ENCODE data around the gene RAPGEF4. TPM values are rescaled to one million over a fixed set of nuclear protein-coding genes. Genes with fewer than 3 reads are reported as not detected.

RAPGEF4 gene
- total RNA-seq, 6 donors from 2014 or later: 8.3 to 35.2 (median 17.4) TPM

- no peak for DNase-seq
- ATAC-seq (ENCODE audit: low FRiP score in 2 of 2): no peak
- Histone ChIP-seq H3K4me1 (peaks cover 0 to 8% (median 0%) of the 10 kb centered on the region in 4 donors), H3K27me3 (no peaks in the 10 kb centered on the region), H3K27ac (no peak overlapping the region), H3K4me3 (no peak overlapping the region), H3K9me3 (no peaks in the 10 kb centered on the region), H3K36me3 (no peaks in the 10 kb centered on the region)
- TF ChIP-seq EP300 (IDR thresholded peaks at IDR 0.05): no peak
- no peak for TF ChIP-seq POLR2AphosphoS5 (IDR thresholded peaks at IDR 0.05)
- TF ChIP-seq CTCF (IDR thresholded peaks at IDR 0.05): no peak
- no peak for TF ChIP-seq POLR2A (IDR thresholded peaks at IDR 0.05)
- 74 to 83% methylated on average over 3 of the region's 3 CpGs for WGBS, 2 donors
These were observed 212.0 kb downstream of the RAPGEF4 start for GRCh38 chr2:172947461-172948153.

- TF ChIP-seq POLR2AphosphoS5 (IDR thresholded peaks at IDR 0.05): no peak
- TF ChIP-seq EP300 (IDR thresholded peaks at IDR 0.05): no peak
- no peak for TF ChIP-seq CTCF (IDR thresholded peaks at IDR 0.05)
- no peak for TF ChIP-seq POLR2A (IDR thresholded peaks at IDR 0.05)
- H3K27ac ChIP-seq: no peak overlapping the region
- no peak for DNase-seq
- ATAC-seq (ENCODE audit: low FRiP score in 2 of 2): no peak
- H3K27me3 ChIP-seq: no peaks in the 10 kb centered on the region
- H3K4me1 ChIP-seq: peaks cover 0 to 5% (median 0%) of the 10 kb centered on the region in 4 donors
- no peaks in the 10 kb centered on the region for H3K36me3 ChIP-seq
- H3K9me3 ChIP-seq: no peaks in the 10 kb centered on the region
- no peak overlapping the region for H3K4me3 ChIP-seq
These were observed 213.9 kb downstream of the RAPGEF4 start for GRCh38 chr2:172949522-172949921.

- ATAC-seq (ENCODE audit: low FRiP score in 2 of 2) (no peak), DNase-seq (no peak)
- TF ChIP-seq POLR2AphosphoS5 (IDR thresholded peaks at IDR 0.05) (no peak), POLR2A (IDR thresholded peaks at IDR 0.05) (no peak), EP300 (IDR thresholded peaks at IDR 0.05) (no peak), CTCF (IDR thresholded peaks at IDR 0.05) (no peak)
- no peaks in the 10 kb centered on the region for H3K36me3 ChIP-seq
- peaks cover 0 to 5% (median 0%) of the 10 kb centered on the region in 4 donors for H3K4me1 ChIP-seq
- H3K27me3 ChIP-seq: no peaks in the 10 kb centered on the region
- no peak overlapping the region for H3K4me3 ChIP-seq
- no peaks in the 10 kb centered on the region for H3K9me3 ChIP-seq
- no peak overlapping the region for H3K27ac ChIP-seq
These were observed 214.9 kb downstream of the RAPGEF4 start for GRCh38 chr2:172950565-172950964.

GRCh38 chr2:172951554-172951953 is 215.9 kb downstream of the RAPGEF4 start:
- DNase-seq (no peak), ATAC-seq (ENCODE audit: low FRiP score in 2 of 2) (no peak)
- H3K4me1 ChIP-seq: peaks cover 0 to 5% (median 0%) of the 10 kb centered on the region in 4 donors
- H3K9me3 ChIP-seq: no peaks in the 10 kb centered on the region
- no peaks in the 10 kb centered on the region for H3K36me3 ChIP-seq
- H3K27me3 ChIP-seq: no peaks in the 10 kb centered on the region
- TF ChIP-seq POLR2A (IDR thresholded peaks at IDR 0.05) (no peak), EP300 (IDR thresholded peaks at IDR 0.05) (no peak), CTCF (IDR thresholded peaks at IDR 0.05) (no peak), POLR2AphosphoS5 (IDR thresholded peaks at IDR 0.05) (no peak)
- H3K4me3 ChIP-seq: no peak overlapping the region
- WGBS, 2 donors: 89 to 91% methylated on average over 2 of the region's 2 CpGs
- no peak overlapping the region for H3K27ac ChIP-seq

- H3K4me1 ChIP-seq: peaks cover 0 to 5% (median 0%) of the 10 kb centered on the region in 4 donors
- H3K27ac ChIP-seq: no peak overlapping the region
- no peaks in the 10 kb centered on the region for H3K9me3 ChIP-seq
- ATAC-seq (ENCODE audit: low FRiP score in 2 of 2) (no peak), DNase-seq (no peak)
- H3K36me3 ChIP-seq: no peaks in the 10 kb centered on the region
- WGBS, 2 donors: 80 to 85% methylated on average over 1 of the region's 1 CpG
- no peaks in the 10 kb centered on the region for H3K27me3 ChIP-seq
- TF ChIP-seq POLR2AphosphoS5 (IDR thresholded peaks at IDR 0.05): no peak
- no peak for TF ChIP-seq CTCF (IDR thresholded peaks at IDR 0.05)
- TF ChIP-seq POLR2A (IDR thresholded peaks at IDR 0.05): no peak
- no peak for TF ChIP-seq EP300 (IDR thresholded peaks at IDR 0.05)
- H3K4me3 ChIP-seq: no peak overlapping the region
These were observed 217.8 kb downstream of the RAPGEF4 start for GRCh38 chr2:172953411-172953810.
